Liver (tissue), 6 donors: Measurements from ENCODE around the gene ATG14. TPM values are rescaled to one million over a fixed set of nuclear protein-coding genes. Genes with fewer than 3 reads are reported as not detected.

Experiments
- REST ChIP-seq: IDR thresholded peaks from 2 replicates; pipeline ENCODE4 v1.6.1; 2016; ENCODE audit warnings: antibody characterized with exemption, mild to moderate bottlenecking
- polyA plus RNA-seq, 2 donors: library from polyadenylated mRNA; stranded (reverse) in 1 of 2; unstranded in 1 of 2; fragments of 200-250 nt in 1 of 2; fragments of >200 nt in 1 of 2; fragmentation: Nextera tagmentation in 1 of 2; extraction: Ambion mirVana in 1 of 2; gene quantifications; one replicate each; pipeline versions ENCODE4 v1.2.1 to v1.2.3, GENCODE V29; 2013 to 2015
- small RNA-seq: library from RNA; depleted of rRNA; stranded (forward); fragments of <200 nt; gene quantifications from one replicate; pipeline ENCODE3, GENCODE V24; 2014
- total RNA-seq, 2 donors: library from RNA; depleted of rRNA; stranded (reverse); fragments of >200 nt; gene quantifications; one replicate each; pipeline ENCODE4 v1.2.3, GENCODE V29; 2014
- donor health status: healthy.
- donor health status: healthy.
- donor health status: healthy.

The ATG14 gene
- total and polyA plus RNA-seq, 4 donors = 1.9 to 16.0 (median 4.4) TPM

DNA sequence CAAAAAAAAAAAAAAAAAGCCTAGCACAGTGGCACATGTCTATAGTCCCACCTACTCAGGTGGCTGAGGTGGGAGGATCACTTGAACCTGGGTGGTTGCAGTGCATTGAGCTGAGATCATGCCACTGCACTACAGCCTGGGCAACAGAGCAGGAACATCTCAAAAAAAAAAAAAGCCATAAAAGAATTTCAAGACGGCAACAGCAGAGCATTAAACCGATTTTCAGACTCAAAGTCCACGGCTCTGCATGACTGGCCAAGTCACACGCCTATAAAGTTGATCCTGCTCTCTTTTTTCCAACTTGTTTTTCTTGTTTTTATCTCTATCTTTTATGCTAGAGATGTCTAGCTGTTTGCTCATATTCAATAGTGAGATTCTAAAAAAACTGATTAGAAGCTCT lies 95.1 kb downstream of the ATG14 start (continued):
- TF ChIP-seq REST = no peak

Small RNA genes within 50 kb of the gene (small RNA-seq; reads per million reads assigned to genes)
- not detected for gene AL356801.1

Other genes with a start within 250 kb of the ATG14 start
- 10 to 100 TPM in 1 of 2 donors, under 1 TPM in 1; under 0.01 to 42.5 TPM for gene DLGAP5, start 220.2 kb downstream of the ATG14 start, total RNA-seq
- under 1 TPM; 0.47 to 0.93 TPM for gene DLGAP5, start 220.2 kb downstream of the ATG14 start, polyA plus RNA-seq
- gene FBXO34, start 140.4 kb downstream of the ATG14 start, total RNA-seq = 10 to 100 TPM; 14.1 to 25.8 TPM
- gene FBXO34, start 140.4 kb downstream of the ATG14 start, polyA plus RNA-seq = 1 to 10 TPM; 4.2 to 6.1 TPM
- not detected for gene TBPL2, start 28.8 kb upstream of the ATG14 start, total RNA-seq
- gene TBPL2, start 28.8 kb upstream of the ATG14 start, polyA plus RNA-seq = not detected
- 10 to 100 TPM; 35.1 to 84.1 TPM for gene KTN1, start 168.4 kb upstream of the ATG14 start, total RNA-seq
- gene KTN1, start 168.4 kb upstream of the ATG14 start, polyA plus RNA-seq = 100 to 1,000 TPM in 1 of 2 donors, 10 to 100 TPM in 1; 34.9 to 141 TPM